ENCODE data around the gene RTN4R. TPM values are rescaled to one million over a fixed set of nuclear protein-coding genes. Genes with fewer than 3 reads are reported as not detected.

The RTN4R gene
- total and polyA plus RNA-seq, 9 of the 15 experiments (the other 6 are each of a cell fraction or from before 2014, with no cell fraction given), result 0.04 to 2.8 (median 1.4) TPM; not detected in 3

DNA sequence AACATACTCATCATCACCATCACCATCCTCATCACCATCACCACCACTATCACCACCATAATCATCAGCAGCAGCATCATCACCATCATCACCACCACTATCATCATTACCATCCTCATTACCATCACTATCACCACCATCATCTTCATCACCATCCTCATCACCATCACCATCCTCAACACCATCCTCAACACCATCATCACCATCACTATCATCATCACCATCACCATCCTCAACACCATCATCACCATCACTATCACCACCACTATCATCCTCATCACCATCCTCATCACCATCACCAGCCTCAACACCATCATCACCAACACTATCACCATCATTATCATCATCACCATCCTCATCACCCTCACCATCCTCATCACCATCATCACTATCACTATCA lies 16.6 kb downstream of the RTN4R start:
- H3K27ac ChIP-seq (ENCODE audit: extremely low read depth, low read depth, low read length), result no peak overlapping the region
- peaks cover 7 to 34% of the 10 kb centered on the region in 2 experiments; a peak in 4 of 5 replicates for H3K4me1 ChIP-seq (replicated peaks in 1 of 2; ENCODE audit: control insufficient read depth in 2 of 2, insufficient read depth in 2 of 2, low read length in 2 of 2)
- ATAC-seq (no peak), DNase-seq (ENCODE audit: extremely low read depth in 1 of 4, low spot score in 3 of 4) (no peak), FAIRE-seq (no peak)
- peaks cover 30% of the 10 kb centered on the region for H4K20me1 ChIP-seq (replicated peaks; ENCODE audit: control insufficient read depth, insufficient read depth, low read length)
- intact Hi-C loops (cut with micrococcal nuclease) (no loop called here), in situ Hi-C loops (cut with MboI) (no loop called here)
- BruUV-seq (replicated peaks), result no TSS peak
- H3K36me3 ChIP-seq (ENCODE audit: control insufficient read depth, insufficient read depth, low read length), result no peaks in the 10 kb centered on the region
- H3K4me2 ChIP-seq (ENCODE audit: insufficient read depth, low read length), result no peak overlapping the region
- H3K9me3 ChIP-seq (replicated peaks; ENCODE audit: control insufficient read depth, insufficient read depth, low read depth, low read length), result no peaks in the 10 kb centered on the region
- H3K27me3 ChIP-seq (ENCODE audit: control insufficient read depth in 2 of 2, insufficient read depth in 2 of 2, low read length in 2 of 2), result peaks cover 19 to 40% of the 10 kb centered on the region in 2 experiments; a peak in 4 of 5 replicates
- H3K4me3 ChIP-seq, result no peak overlapping the region
- H3K79me2 ChIP-seq (ENCODE audit: control insufficient read depth, insufficient read depth, low read length), result no peaks in the 10 kb centered on the region
- CTCF ChIA-PET (ENCODE audit: low intra/inter-chr PET ratio), result no interaction called here
- POLR2A ChIA-PET, result no interaction called here
- H3K9me1 ChIP-seq (ENCODE audit: control insufficient read depth, insufficient read depth, low read length), result no peaks in the 10 kb centered on the region
- H3K9ac ChIP-seq (ENCODE audit: insufficient read depth in 1 of 2, low read depth in 2 of 2, low read length in 2 of 2), result no peak overlapping the region
- H2AFZ ChIP-seq (ENCODE audit: low read depth, low read length), result no peak overlapping the region
- TF ChIP-seq, protein P1, sequence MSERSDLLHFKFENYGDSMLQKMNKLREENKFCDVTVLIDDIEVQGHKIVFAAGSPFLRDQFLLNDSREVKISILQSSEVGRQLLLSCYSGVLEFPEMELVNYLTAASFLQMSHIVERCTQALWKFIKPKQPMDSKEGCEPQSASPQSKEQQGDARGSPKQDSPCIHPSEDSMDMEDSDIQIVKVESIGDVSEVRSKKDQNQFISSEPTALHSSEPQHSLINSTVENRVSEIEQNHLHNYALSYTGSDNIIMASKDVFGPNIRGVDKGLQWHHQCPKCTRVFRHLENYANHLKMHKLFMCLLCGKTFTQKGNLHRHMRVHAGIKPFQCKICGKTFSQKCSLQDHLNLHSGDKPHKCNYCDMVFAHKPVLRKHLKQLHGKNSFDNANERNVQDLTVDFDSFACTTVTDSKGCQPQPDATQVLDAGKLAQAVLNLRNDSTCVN (CRISPR knock-in tag; IDR thresholded peaks at IDR 0.05), result peak; percentile 97
- TF ChIP-seq, protein P2, sequence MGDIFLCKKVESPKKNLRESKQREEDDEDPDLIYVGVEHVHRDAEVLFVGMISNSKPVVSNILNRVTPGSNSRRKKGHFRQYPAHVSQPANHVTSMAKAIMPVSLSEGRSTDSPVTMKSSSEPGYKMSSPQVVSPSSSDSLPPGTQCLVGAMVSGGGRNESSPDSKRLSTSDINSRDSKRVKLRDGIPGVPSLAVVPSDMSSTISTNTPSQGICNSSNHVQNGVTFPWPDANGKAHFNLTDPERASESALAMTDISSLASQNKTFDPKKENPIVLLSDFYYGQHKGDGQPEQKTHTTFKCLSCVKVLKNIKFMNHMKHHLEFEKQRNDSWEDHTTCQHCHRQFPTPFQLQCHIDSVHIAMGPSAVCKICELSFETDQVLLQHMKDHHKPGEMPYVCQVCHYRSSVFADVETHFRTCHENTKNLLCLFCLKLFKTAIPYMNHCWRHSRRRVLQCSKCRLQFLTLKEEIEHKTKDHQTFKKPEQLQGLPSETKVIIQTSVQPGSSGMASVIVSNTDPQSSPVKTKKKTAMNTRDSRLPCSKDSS (IDR thresholded peaks at IDR 0.05; ENCODE audit: low read depth, partially characterized antibody), result peak; percentile 46
- TF ChIP-seq TSC22D4 (tag; IDR thresholded peaks at IDR 0.05) (peak; percentile 99; the same call in 1 of the 2 replicates), ZNF239 (CRISPR knock-in tag; IDR thresholded peaks at IDR 0.05) (no peak), ETV5 (CRISPR knock-in tag; IDR thresholded peaks at IDR 0.05; ENCODE audit: low read depth) (0 out of 2 replicates have a peak, but pooled peaks have one; percentile 9), TAF1 (IDR thresholded peaks at IDR 0.05; ENCODE audit: control insufficient read depth, extremely low read depth, insufficient read depth, low read length, severe bottlenecking) (no peak), TAF7 (tag; IDR thresholded peaks at IDR 0.05) (peak; percentile 33; the same call in 1 of the 2 replicates), NCOA4 (IDR thresholded peaks at IDR 0.05; ENCODE audit: partially characterized antibody) (peak; percentile 62), KAT8 (IDR thresholded peaks at IDR 0.05; ENCODE audit: low read depth) (no peak), PHB2 (IDR thresholded peaks at IDR 0.05; ENCODE audit: low read depth) (peak; percentile 76), MTA1 (IDR thresholded peaks at IDR 0.05; ENCODE audit: borderline replicate concordance) (peak; percentile 40)
- TF ChIP-seq, protein P3, sequence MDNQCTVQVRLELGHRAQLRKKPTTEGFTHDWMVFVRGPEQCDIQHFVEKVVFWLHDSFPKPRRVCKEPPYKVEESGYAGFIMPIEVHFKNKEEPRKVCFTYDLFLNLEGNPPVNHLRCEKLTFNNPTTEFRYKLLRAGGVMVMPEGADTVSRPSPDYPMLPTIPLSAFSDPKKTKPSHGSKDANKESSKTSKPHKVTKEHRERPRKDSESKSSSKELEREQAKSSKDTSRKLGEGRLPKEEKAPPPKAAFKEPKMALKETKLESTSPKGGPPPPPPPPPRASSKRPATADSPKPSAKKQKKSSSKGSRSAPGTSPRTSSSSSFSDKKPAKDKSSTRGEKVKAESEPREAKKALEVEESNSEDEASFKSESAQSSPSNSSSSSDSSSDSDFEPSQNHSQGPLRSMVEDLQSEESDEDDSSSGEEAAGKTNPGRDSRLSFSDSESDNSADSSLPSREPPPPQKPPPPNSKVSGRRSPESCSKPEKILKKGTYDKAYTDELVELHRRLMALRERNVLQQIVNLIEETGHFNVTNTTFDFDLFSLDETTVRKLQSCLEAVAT (IDR thresholded peaks at IDR 0.05), result peak in 1 of 2 experiments; percentile 65; a peak in 3 of 4 replicates
- TF ChIP-seq, protein P4, sequence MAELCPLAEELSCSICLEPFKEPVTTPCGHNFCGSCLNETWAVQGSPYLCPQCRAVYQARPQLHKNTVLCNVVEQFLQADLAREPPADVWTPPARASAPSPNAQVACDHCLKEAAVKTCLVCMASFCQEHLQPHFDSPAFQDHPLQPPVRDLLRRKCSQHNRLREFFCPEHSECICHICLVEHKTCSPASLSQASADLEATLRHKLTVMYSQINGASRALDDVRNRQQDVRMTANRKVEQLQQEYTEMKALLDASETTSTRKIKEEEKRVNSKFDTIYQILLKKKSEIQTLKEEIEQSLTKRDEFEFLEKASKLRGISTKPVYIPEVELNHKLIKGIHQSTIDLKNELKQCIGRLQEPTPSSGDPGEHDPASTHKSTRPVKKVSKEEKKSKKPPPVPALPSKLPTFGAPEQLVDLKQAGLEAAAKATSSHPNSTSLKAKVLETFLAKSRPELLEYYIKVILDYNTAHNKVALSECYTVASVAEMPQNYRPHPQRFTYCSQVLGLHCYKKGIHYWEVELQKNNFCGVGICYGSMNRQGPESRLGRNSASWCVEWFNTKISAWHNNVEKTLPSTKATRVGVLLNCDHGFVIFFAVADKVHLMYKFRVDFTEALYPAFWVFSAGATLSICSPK (IDR thresholded peaks at IDR 0.05; ENCODE audit: borderline replicate concordance), result peak; percentile 94; the same call in 1 of the 2 replicates
- TF ChIP-seq, protein P5, sequence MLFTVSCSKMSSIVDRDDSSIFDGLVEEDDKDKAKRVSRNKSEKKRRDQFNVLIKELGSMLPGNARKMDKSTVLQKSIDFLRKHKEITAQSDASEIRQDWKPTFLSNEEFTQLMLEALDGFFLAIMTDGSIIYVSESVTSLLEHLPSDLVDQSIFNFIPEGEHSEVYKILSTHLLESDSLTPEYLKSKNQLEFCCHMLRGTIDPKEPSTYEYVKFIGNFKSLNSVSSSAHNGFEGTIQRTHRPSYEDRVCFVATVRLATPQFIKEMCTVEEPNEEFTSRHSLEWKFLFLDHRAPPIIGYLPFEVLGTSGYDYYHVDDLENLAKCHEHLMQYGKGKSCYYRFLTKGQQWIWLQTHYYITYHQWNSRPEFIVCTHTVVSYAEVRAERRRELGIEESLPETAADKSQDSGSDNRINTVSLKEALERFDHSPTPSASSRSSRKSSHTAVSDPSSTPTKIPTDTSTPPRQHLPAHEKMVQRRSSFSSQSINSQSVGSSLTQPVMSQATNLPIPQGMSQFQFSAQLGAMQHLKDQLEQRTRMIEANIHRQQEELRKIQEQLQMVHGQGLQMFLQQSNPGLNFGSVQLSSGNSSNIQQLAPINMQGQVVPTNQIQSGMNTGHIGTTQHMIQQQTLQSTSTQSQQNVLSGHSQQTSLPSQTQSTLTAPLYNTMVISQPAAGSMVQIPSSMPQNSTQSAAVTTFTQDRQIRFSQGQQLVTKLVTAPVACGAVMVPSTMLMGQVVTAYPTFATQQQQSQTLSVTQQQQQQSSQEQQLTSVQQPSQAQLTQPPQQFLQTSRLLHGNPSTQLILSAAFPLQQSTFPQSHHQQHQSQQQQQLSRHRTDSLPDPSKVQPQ (CRISPR knock-in tag; IDR thresholded peaks at IDR 0.05; ENCODE audit: borderline replicate concordance), result no peak

Measured in K562 (cell line).